PFSK-1 (cell line): ENCODE measurements around the gene RGL1.

Source experiments
- FOXP2 ChIP-seq: optimal IDR thresholded peaks from 2 replicates; pipeline ENCODE3; 2011; ENCODE audit warnings: borderline replicate concordance, control low read depth, inconsistent platforms; ENCODE audit not compliant: insufficient read depth; ENCODE audit errors: extremely low read length, extremely low read depth
- POLR2AphosphoS5 ChIP-seq: IDR thresholded peaks from 2 replicates; pipeline ENCODE4 v1.6.1; 2012; ENCODE audit warnings: low read depth, mild to moderate bottlenecking, control low read depth, low read length, moderate library complexity
- REST ChIP-seq, 2 experiments: IDR thresholded peaks; 2 replicates each; pipeline versions ENCODE4 v1.6.1 to v1.8.0; 2011 to 2012; ENCODE audit warnings: low read depth in 2 of 2, low read length in 2 of 2, control low read depth in 1 of 2, inconsistent platforms in 1 of 2, mild to moderate bottlenecking in 1 of 2, moderate library complexity in 1 of 2; ENCODE audit not compliant: insufficient read depth in 1 of 2
- SIN3A ChIP-seq: IDR thresholded peaks from 2 replicates; pipeline ENCODE4 v1.6.1; 2012; ENCODE audit warnings: mild to moderate bottlenecking, low read length, moderate library complexity, borderline replicate concordance; ENCODE audit not compliant: insufficient read depth
- TAF1 ChIP-seq: IDR thresholded peaks from 2 replicates; pipeline ENCODE4 v1.6.1; 2012; ENCODE audit warnings: low read length, control low read depth, borderline replicate concordance; ENCODE audit not compliant: insufficient read depth

RGL1 gene

GRCh38 chr1:183885142-183885735 lies 80.3 kb downstream of the RGL1 start:
- TF ChIP-seq REST (IDR thresholded peaks at IDR 0.05; ENCODE audit: insufficient read depth in 1 of 2, low read depth in 2 of 2, low read length in 2 of 2) (no peak), TAF1 (no peak), FOXP2 (no peak), SIN3A (no peak), POLR2AphosphoS5 (no peak)

GRCh38 chr1:183886083-183886828 lies 81.3 kb downstream of the RGL1 start:
- TF ChIP-seq TAF1 (no peak), POLR2AphosphoS5 (no peak), FOXP2 (no peak), SIN3A (no peak), REST (IDR thresholded peaks at IDR 0.05; ENCODE audit: insufficient read depth in 1 of 2, low read depth in 2 of 2, low read length in 2 of 2) (no peak)

GRCh38 chr1:183886853-183887252 lies 81.9 kb downstream of the RGL1 start:
- no peak for TF ChIP-seq FOXP2
- no peak for TF ChIP-seq SIN3A
- TF ChIP-seq TAF1 = no peak
- TF ChIP-seq POLR2AphosphoS5 = no peak
- TF ChIP-seq REST (IDR thresholded peaks at IDR 0.05; ENCODE audit: insufficient read depth in 1 of 2, low read depth in 2 of 2, low read length in 2 of 2) = no peak

GRCh38 chr1:183887826-183888819 lies 83.2 kb downstream of the RGL1 start:
- TF ChIP-seq TAF1 = no peak
- TF ChIP-seq FOXP2 = no peak
- no peak for TF ChIP-seq REST (IDR thresholded peaks at IDR 0.05; ENCODE audit: insufficient read depth in 1 of 2, low read depth in 2 of 2, low read length in 2 of 2)
- TF ChIP-seq POLR2AphosphoS5 = no peak
- no peak for TF ChIP-seq SIN3A
